ENCODE results near the gene FNBP1.
A peak's percentile ranks its signal among the peaks of the same experiment; 100 is the strongest.

The FNBP1 gene

GRCh38 chr9:129880654-129881546 lies 162.1 kb downstream of the FNBP1 start:
- Histone ChIP-seq H3K14ac (ENCODE audit: low read length) (no peak overlapping the region), H2BK15ac (ENCODE audit: low read length) (no peak overlapping the region), H2BK12ac (ENCODE audit: low read length) (no peak overlapping the region), H3K4ac (ENCODE audit: low read length) (no peak overlapping the region), H2AFZ (ENCODE audit: low read length) (no peak overlapping the region), H3K18ac (ENCODE audit: low read length) (no peak overlapping the region), H2BK120ac (ENCODE audit: low read depth, low read length) (no peak overlapping the region), H3K36me3 (replicated peaks in 1 of 2; ENCODE audit: control insufficient read depth in 2 of 2, insufficient read depth in 2 of 2, low read length in 2 of 2) (peaks cover 9 to 23% of the 10 kb centered on the region in 2 donors), H3K9me3 (replicated peaks in 1 of 2; ENCODE audit: control insufficient read depth in 2 of 2, insufficient read depth in 1 of 2, low read depth in 1 of 2, low read length in 2 of 2) (no peaks in the 10 kb centered on the region), H3K4me1 (ENCODE audit: control insufficient read depth in 2 of 2, insufficient read depth in 1 of 2, low read depth in 1 of 2, low read length in 2 of 2) (peaks cover 10 to 14% of the 10 kb centered on the region in 2 donors), H3K27me3 (ENCODE audit: control insufficient read depth in 3 of 3, insufficient read depth in 3 of 3, low read depth in 1 of 3, low read length in 3 of 3) (no peaks in the 10 kb centered on the region), H4K91ac (ENCODE audit: low read depth, low read length, poor library complexity) (no peak overlapping the region), H4K8ac (ENCODE audit: low read depth, low read length) (no peak overlapping the region), H3K27ac (replicated peaks; ENCODE audit: low read length) (no peak overlapping the region), H3K4me2 (ENCODE audit: insufficient read depth, low read length, poor library complexity, severe bottlenecking) (no peak overlapping the region), H2BK5ac (ENCODE audit: low read length) (no peak overlapping the region), H3K4me3 (ENCODE audit: low read length in 2 of 2) (no peak overlapping the region), H3K79me1 (ENCODE audit: low read depth, low read length) (no peaks in the 10 kb centered on the region), H2AK5ac (ENCODE audit: low read depth, low read length) (no peak overlapping the region), H3K9ac (ENCODE audit: low read depth, low read length, poor library complexity) (no peak overlapping the region), H3K23ac (ENCODE audit: low read depth, low read length, poor library complexity) (no peak overlapping the region)
- DNase-seq (ENCODE audit: low spot score): no peak
- no CpG with 5 or more reads among the region's 28 CpGs for WGBS, 2 donors (ENCODE audit: extremely low coverage in 2 of 2, insufficient read length in 2 of 2, insufficient replicate concordance in 1 of 2)

- Histone ChIP-seq H3K4me2 (ENCODE audit: insufficient read depth, low read length, poor library complexity, severe bottlenecking) (no peak overlapping the region), H4K8ac (ENCODE audit: low read depth, low read length) (no peak overlapping the region), H3K23ac (ENCODE audit: low read depth, low read length, poor library complexity) (no peak overlapping the region), H3K36me3 (replicated peaks in 1 of 2; ENCODE audit: control insufficient read depth in 2 of 2, insufficient read depth in 2 of 2, low read length in 2 of 2) (peaks cover 13 to 31% of the 10 kb centered on the region in 2 donors), H2BK15ac (ENCODE audit: low read length) (no peak overlapping the region), H3K9me3 (replicated peaks in 1 of 2; ENCODE audit: control insufficient read depth in 2 of 2, insufficient read depth in 1 of 2, low read depth in 1 of 2, low read length in 2 of 2) (no peaks in the 10 kb centered on the region), H3K18ac (ENCODE audit: low read length) (no peak overlapping the region), H2BK120ac (ENCODE audit: low read depth, low read length) (no peak overlapping the region), H4K91ac (ENCODE audit: low read depth, low read length, poor library complexity) (no peak overlapping the region), H2AK5ac (ENCODE audit: low read depth, low read length) (no peak overlapping the region), H3K27me3 (ENCODE audit: control insufficient read depth in 3 of 3, insufficient read depth in 3 of 3, low read depth in 1 of 3, low read length in 3 of 3) (no peaks in the 10 kb centered on the region), H3K4ac (ENCODE audit: low read length) (no peak overlapping the region), H3K4me1 (ENCODE audit: control insufficient read depth in 2 of 2, insufficient read depth in 1 of 2, low read depth in 1 of 2, low read length in 2 of 2) (peaks cover 6 to 10% of the 10 kb centered on the region in 2 donors), H2AFZ (ENCODE audit: low read length) (no peak overlapping the region), H2BK5ac (ENCODE audit: low read length) (peak overlapping the region; percentile 19), H3K27ac (replicated peaks; ENCODE audit: low read length) (no peak overlapping the region), H3K4me3 (ENCODE audit: low read length in 2 of 2) (no peak overlapping the region), H3K14ac (ENCODE audit: low read length) (no peak overlapping the region), H2BK12ac (ENCODE audit: low read length) (no peak overlapping the region), H3K79me1 (ENCODE audit: low read depth, low read length) (no peaks in the 10 kb centered on the region), H3K9ac (ENCODE audit: low read depth, low read length, poor library complexity) (no peak overlapping the region)
- DNase-seq (ENCODE audit: low spot score): no peak
- WGBS, 2 donors (ENCODE audit: extremely low coverage in 2 of 2, insufficient read length in 2 of 2, insufficient replicate concordance in 1 of 2): no CpG with 5 or more reads among the region's 31 CpGs
These were observed 162.9 kb downstream of the FNBP1 start for GRCh38 chr9:129879991-129880653.

GRCh38 chr9:129879103-129879699 lies 163.8 kb downstream of the FNBP1 start:
- no peaks in the 10 kb centered on the region for H3K27me3 ChIP-seq (ENCODE audit: control insufficient read depth in 3 of 3, insufficient read depth in 3 of 3, low read depth in 1 of 3, low read length in 3 of 3)
- WGBS, 2 donors (ENCODE audit: extremely low coverage in 2 of 2, insufficient read length in 2 of 2, insufficient replicate concordance in 1 of 2): no CpG with 5 or more reads among the region's 17 CpGs
- no peak overlapping the region for H3K4ac ChIP-seq (ENCODE audit: low read length)
- H3K4me1 ChIP-seq (ENCODE audit: control insufficient read depth in 2 of 2, insufficient read depth in 1 of 2, low read depth in 1 of 2, low read length in 2 of 2): peaks cover 0 to 4% of the 10 kb centered on the region in 2 donors
- H4K8ac ChIP-seq (ENCODE audit: low read depth, low read length): no peak overlapping the region
- DNase-seq (ENCODE audit: low spot score): no peak
- no peak overlapping the region for H3K4me2 ChIP-seq (ENCODE audit: insufficient read depth, low read length, poor library complexity, severe bottlenecking)
- peaks cover 2% of the 10 kb centered on the region for H3K79me1 ChIP-seq (ENCODE audit: low read depth, low read length)
- no peak overlapping the region for H3K27ac ChIP-seq (replicated peaks; ENCODE audit: low read length)
- no peak overlapping the region for H4K91ac ChIP-seq (ENCODE audit: low read depth, low read length, poor library complexity)
- no peak overlapping the region for H2AK5ac ChIP-seq (ENCODE audit: low read depth, low read length)
- peak overlapping the region; percentile 86 for H3K23ac ChIP-seq (ENCODE audit: low read depth, low read length, poor library complexity)
- no peak overlapping the region for H2BK120ac ChIP-seq (ENCODE audit: low read depth, low read length)
- H3K9me3 ChIP-seq (replicated peaks in 1 of 2; ENCODE audit: control insufficient read depth in 2 of 2, insufficient read depth in 1 of 2, low read depth in 1 of 2, low read length in 2 of 2): no peaks in the 10 kb centered on the region
- no peak overlapping the region for H3K4me3 ChIP-seq (ENCODE audit: low read length in 2 of 2)
- peaks cover 17 to 40% of the 10 kb centered on the region in 2 donors for H3K36me3 ChIP-seq (replicated peaks in 1 of 2; ENCODE audit: control insufficient read depth in 2 of 2, insufficient read depth in 2 of 2, low read length in 2 of 2)
- no peak overlapping the region for H3K18ac ChIP-seq (ENCODE audit: low read length)
- H2BK12ac ChIP-seq (ENCODE audit: low read length): no peak overlapping the region
- H3K9ac ChIP-seq (ENCODE audit: low read depth, low read length, poor library complexity): no peak overlapping the region
- peak overlapping the region; percentile 19 for H2BK5ac ChIP-seq (ENCODE audit: low read length)
- no peak overlapping the region for H2AFZ ChIP-seq (ENCODE audit: low read length)
- no peak overlapping the region for H2BK15ac ChIP-seq (ENCODE audit: low read length)
- H3K14ac ChIP-seq (ENCODE audit: low read length): no peak overlapping the region

GRCh38 chr9:129878291-129878690 lies 164.7 kb downstream of the FNBP1 start:
- H3K4me2 ChIP-seq (ENCODE audit: insufficient read depth, low read length, poor library complexity, severe bottlenecking): no peak overlapping the region
- WGBS, 2 donors (ENCODE audit: extremely low coverage in 2 of 2, insufficient read length in 2 of 2, insufficient replicate concordance in 1 of 2): no CpG with 5 or more reads among the region's 11 CpGs
- no peak for DNase-seq (ENCODE audit: low spot score)
- H3K27ac ChIP-seq (replicated peaks; ENCODE audit: low read length): no peak overlapping the region
- no peak overlapping the region for H3K14ac ChIP-seq (ENCODE audit: low read length)
- H4K91ac ChIP-seq (ENCODE audit: low read depth, low read length, poor library complexity): no peak overlapping the region
- H2BK12ac ChIP-seq (ENCODE audit: low read length): no peak overlapping the region
- H3K9ac ChIP-seq (ENCODE audit: low read depth, low read length, poor library complexity): no peak overlapping the region
- H3K79me1 ChIP-seq (ENCODE audit: low read depth, low read length): peaks cover 2% of the 10 kb centered on the region
- no peaks in the 10 kb centered on the region for H3K9me3 ChIP-seq (replicated peaks in 1 of 2; ENCODE audit: control insufficient read depth in 2 of 2, insufficient read depth in 1 of 2, low read depth in 1 of 2, low read length in 2 of 2)
- H3K18ac ChIP-seq (ENCODE audit: low read length): no peak overlapping the region
- H4K8ac ChIP-seq (ENCODE audit: low read depth, low read length): no peak overlapping the region
- no peaks in the 10 kb centered on the region for H3K4me1 ChIP-seq (ENCODE audit: control insufficient read depth in 2 of 2, insufficient read depth in 1 of 2, low read depth in 1 of 2, low read length in 2 of 2)
- no peak overlapping the region for H3K4ac ChIP-seq (ENCODE audit: low read length)
- H2BK15ac ChIP-seq (ENCODE audit: low read length): no peak overlapping the region
- H2AK5ac ChIP-seq (ENCODE audit: low read depth, low read length): no peak overlapping the region
- H3K23ac ChIP-seq (ENCODE audit: low read depth, low read length, poor library complexity): no peak overlapping the region
- peaks cover 17 to 44% of the 10 kb centered on the region in 2 donors for H3K36me3 ChIP-seq (replicated peaks in 1 of 2; ENCODE audit: control insufficient read depth in 2 of 2, insufficient read depth in 2 of 2, low read length in 2 of 2)
- H2BK5ac ChIP-seq (ENCODE audit: low read length): no peak overlapping the region
- H2BK120ac ChIP-seq (ENCODE audit: low read depth, low read length): no peak overlapping the region
- H3K27me3 ChIP-seq (ENCODE audit: control insufficient read depth in 3 of 3, insufficient read depth in 3 of 3, low read depth in 1 of 3, low read length in 3 of 3): no peaks in the 10 kb centered on the region
- no peak overlapping the region for H3K4me3 ChIP-seq (ENCODE audit: low read length in 2 of 2)
- H2AFZ ChIP-seq (ENCODE audit: low read length): no peak overlapping the region
